IPS-NIHi11 (cell line): ENCODE results near the gene UBA5.

Source experiments
- DNase-seq: peaks from one replicate; pipeline ENCODE4 v3.0.0; 2012; ENCODE audit warnings: mixed read lengths, low spot score

The UBA5 gene

GRCh38 chr3:132654190-132654589, 5.9 kb upstream of the UBA5 start:
- DNase-seq = no peak

DNA sequence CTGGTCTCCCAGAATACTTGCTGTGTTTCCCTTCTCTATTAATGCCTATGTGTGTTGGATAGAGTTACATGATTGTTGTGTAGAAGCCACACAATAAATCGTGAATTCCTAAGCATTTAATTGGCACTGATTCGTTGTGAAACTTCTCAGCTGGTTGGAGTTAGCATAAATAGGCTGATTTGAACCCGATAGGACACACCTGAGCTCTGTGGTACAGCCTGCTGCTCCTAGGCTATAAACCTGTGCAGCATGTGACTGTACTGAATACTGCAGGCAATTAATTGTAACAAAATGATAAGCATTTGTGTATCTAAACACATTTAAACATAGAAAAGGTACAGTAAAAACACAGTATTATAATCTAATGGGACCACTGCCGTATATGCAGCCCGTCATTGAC, 5.4 kb upstream of the UBA5 start:
- no peak for DNase-seq

DNA sequence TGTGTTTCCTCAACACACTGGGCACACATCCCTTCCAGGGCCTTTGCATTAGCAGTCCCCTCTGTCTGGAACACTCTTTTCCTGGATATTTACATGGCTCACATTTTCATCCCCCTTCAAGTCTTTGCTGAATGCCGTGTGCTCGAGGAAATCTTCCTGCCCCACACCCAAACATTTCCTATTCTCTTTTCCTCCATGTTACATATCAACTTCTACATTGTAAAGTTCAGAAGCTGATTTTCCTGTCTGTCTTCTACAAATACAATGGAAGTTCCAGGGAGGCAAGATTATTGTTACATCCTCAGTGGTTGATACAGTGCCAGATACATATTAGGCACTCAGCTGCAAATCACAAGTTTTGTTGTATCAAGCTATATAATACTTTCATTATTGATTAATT, 4.7 kb upstream of the UBA5 start:
- no peak for DNase-seq

GRCh38 chr3:132657869-132658747, 2.0 kb upstream of the UBA5 start:
- no peak for DNase-seq

GRCh38 chr3:132659000-132659364, 1.1 kb upstream of the UBA5 start:
- no peak for DNase-seq

- DNase-seq = peak; percentile 78
These were observed 621 bp upstream of the UBA5 start, which contains the start of gene ACAD11 for GRCh38 chr3:132659365-132660051. Gene ACAD11, minus strand, starts transcription at chr3:132659809. Its CDS starts 58 bp downstream, at chr3:132659751.

- DNase-seq = no peak
These were observed 612 bp downstream of the UBA5 start for GRCh38 chr3:132660811-132661070.

DNA sequence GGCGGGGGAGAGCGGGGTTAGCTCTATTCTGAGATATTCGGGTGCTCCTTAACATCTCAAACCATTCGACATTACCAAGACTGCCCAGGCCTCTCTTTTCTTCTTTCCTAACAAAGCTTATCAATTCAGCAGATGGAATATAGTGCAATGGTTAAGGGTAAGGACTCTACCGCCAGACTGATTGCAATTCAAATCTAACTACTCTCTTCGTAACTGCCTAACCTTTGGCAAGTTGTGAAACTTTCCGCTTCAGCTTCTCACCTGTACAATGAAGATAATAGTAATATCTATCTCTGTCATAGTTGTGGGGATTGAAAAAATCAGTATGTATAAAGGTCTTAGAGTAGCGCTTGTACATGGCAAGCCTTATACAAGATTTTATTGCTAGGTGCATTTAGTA, 972 bp downstream of the UBA5 start:
- DNase-seq = no peak

GRCh38 chr3:132662212-132662611, 2.1 kb downstream of the UBA5 start:
- no peak for DNase-seq

- DNase-seq = no peak
These were observed 5.2 kb downstream of the UBA5 start for GRCh38 chr3:132665230-132665745.

- DNase-seq = no peak
These were observed 9.2 kb downstream of the UBA5 start for GRCh38 chr3:132669256-132669777.

DNA sequence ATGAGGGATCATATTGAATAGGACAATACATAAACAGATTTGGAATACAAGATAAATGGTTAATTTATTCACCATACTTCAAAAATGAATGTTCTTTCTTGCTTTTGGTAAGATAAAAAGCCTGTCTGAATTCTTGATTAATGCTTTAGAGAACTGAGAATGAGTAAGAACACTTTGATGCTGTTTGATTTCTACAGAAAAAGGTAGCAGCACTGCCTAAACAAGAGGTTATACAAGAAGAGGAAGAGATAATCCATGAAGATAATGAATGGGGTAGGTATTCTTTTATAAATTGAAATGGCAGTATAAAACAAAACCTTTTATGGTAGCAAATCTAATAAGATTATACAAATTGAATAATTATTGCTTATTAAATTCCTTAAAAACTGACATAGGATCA, 15.3 kb downstream of the UBA5 start:
- no peak for DNase-seq

DNA sequence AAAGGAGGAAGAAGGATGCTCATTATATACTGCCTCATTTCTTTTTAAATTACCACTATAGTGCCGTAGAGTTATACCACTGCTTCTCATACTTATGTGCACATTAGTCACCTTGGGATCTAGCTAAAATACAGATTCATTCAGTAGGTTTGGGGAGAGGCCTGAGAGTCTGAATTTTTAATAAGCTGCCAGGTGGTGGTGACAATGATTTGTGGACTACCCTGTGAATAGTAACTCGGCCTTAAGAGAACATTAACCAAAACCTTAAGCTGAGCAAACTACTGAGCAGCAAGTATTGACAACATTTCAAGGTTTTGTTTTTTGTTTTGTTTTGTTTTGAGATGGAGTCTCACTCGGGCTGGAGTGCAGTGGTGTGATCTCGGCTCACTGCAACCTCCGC, 19.8 kb downstream of the UBA5 start:
- DNase-seq = no peak

DNA sequence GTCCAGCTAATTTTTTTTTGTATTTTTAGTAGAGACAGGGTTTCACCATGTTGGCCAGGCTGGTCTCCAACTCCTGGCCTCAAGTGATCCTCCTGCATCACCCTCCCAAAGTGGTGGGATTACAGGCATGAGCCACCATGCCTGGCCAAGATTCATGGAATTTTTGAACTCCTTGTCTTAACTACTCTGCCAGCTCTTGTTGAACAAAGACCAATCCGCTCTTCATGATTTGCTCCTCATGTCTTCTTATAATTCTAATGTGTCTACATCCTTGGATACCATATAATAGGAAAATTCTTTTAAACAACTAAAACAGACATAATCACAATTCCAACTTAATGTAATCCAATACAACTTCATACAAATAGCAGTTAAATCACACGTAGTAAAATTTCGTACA, 21.3 kb downstream of the UBA5 start:
- DNase-seq = no peak

- DNase-seq = no peak
These were observed 22.1 kb downstream of the UBA5 start for GRCh38 chr3:132682201-132682600.

GRCh38 chr3:132690040-132690439, 29.9 kb downstream of the UBA5 start:
- DNase-seq = no peak

DNA sequence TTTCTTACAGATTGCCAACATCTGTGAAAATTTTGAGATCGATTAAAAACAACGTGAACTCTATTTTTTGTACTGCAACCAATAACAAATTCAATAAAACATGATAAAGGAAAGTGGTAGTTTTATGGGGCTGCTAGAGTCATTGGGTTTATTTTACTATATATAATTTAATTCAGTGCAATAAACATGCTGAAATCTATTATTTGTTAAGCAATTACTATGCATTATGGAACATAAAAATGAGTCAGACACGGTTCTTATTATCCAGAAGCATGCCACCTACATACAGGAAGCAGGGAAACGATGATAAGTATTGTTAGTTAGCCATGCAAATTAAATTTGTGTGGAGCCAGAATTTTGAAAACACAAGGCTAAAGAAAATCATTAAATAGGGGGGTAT, 34.9 kb downstream of the UBA5 start:
- no peak for DNase-seq

DNA sequence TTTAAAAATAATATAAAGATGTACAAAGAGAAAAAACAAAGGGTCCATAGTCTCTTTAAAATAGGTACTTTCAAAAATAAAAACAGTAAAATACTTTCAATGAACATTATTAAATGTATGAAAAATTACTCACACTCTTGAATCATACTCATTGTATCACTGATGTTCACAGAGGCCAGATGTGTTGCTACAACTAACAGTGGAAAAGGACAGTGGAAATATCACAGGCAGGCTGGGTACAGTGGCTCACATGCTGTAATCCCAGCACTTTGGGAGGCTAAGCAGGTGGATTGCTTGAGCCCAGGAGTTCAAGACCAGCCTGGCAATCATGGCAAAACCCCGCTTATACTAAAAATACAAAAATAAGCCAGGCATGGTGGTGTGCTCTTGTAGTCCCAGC, 35.3 kb downstream of the UBA5 start:
- DNase-seq = no peak

DNA sequence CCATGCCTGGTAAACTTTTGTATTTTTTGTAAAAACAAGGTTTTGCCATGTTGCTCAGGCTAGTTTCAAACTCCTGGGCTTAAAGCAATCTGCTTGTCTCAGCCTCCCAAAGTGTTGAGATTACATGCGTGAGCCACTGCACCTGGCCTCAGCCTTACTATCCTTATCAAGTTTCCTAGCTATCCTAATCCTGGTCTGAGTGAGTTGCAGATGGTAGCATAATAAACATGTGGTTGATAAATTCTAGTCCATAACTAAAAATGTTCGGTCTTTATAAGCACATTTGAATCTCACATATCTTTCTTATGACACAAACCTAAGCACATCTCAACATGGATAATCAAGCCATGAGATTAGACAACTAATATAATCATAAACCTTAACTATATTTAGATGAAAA, 43.6 kb downstream of the UBA5 start:
- no peak for DNase-seq

- no peak for DNase-seq
These were observed 49.6 kb downstream of the UBA5 start for GRCh38 chr3:132709761-132710160.

- no peak for DNase-seq
These were observed 50.2 kb downstream of the UBA5 start for GRCh38 chr3:132710311-132710710.

- no peak for DNase-seq
These were observed 54.0 kb downstream of the UBA5 start for GRCh38 chr3:132713977-132714727.

DNA sequence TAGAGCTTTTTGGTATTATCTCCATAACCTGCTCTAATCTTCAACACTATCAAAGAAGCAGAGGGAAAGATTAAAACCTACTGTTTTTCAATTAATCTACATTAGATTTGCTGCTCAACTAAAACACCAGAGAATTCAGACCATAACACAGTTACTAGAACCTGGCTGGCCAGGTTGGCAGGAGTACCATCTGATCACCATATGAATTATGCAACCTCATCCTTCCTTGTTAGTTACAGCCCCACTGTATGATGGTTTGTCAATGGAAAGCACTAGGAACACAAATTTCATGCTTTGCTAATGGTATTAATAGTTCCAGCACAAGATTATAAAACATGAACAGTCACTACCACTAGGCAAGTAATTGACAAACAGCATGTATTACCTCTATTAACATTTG, 56.2 kb downstream of the UBA5 start:
- no peak for DNase-seq
